Osteocyte (in vitro differentiated cells): Measurements from ENCODE around the gene PAX3. TPM values are rescaled to one million over a fixed set of nuclear protein-coding genes. Genes with fewer than 3 reads are reported as not detected.
"Not testable (repeated sequence)": the region's sequence is repeated elsewhere in the genome, so short reads cannot be mapped to it uniquely, and the experiment has no call there.

Experiments used
- DNase-seq: peaks from one replicate; pipeline ENCODE4 v3.0.0; 2021; ENCODE audit warnings: mixed read lengths; ENCODE audit not compliant: unreplicated experiment; ENCODE audit errors: extremely low spot score
- H3K27ac Mint-ChIP-seq: one replicate; pipeline ENCODE4 v1.8.0; 2021; ENCODE audit warnings: mild to moderate bottlenecking, mixed read lengths; ENCODE audit not compliant: unreplicated experiment
- H3K27me3 Mint-ChIP-seq: one replicate; pipeline ENCODE4 v1.8.0; 2021; ENCODE audit warnings: mixed read lengths; ENCODE audit not compliant: unreplicated experiment
- H3K36me3 Mint-ChIP-seq: one replicate; pipeline ENCODE4 v1.8.0; 2021; ENCODE audit warnings: mixed read lengths; ENCODE audit not compliant: unreplicated experiment
- H3K4me1 Mint-ChIP-seq: one replicate; pipeline ENCODE4 v1.8.0; 2021; ENCODE audit warnings: mixed read lengths; ENCODE audit not compliant: unreplicated experiment
- H3K4me3 Mint-ChIP-seq: one replicate; pipeline ENCODE4 v1.8.0; 2021; ENCODE audit warnings: mild to moderate bottlenecking, moderate library complexity, mixed read lengths; ENCODE audit not compliant: unreplicated experiment
- H3K9me3 Mint-ChIP-seq: one replicate; pipeline ENCODE4 v1.8.0; 2021; ENCODE audit warnings: mixed read lengths; ENCODE audit not compliant: unreplicated experiment
- total RNA-seq: library from RNA; stranded (reverse); gene quantifications from 2 replicates; pipeline ENCODE4 v1.2.1, GENCODE V29; 2021
- TF ChIP-seq, protein P1 (sequence below): fragments of 200-600 bp; sonication (generic); IDR thresholded peaks from 2 replicates; pipeline ENCODE4 v1.5.0; 2021; ENCODE audit warnings: antibody characterized with exemption, mild to moderate bottlenecking, moderate library complexity

The PAX3 gene
- total RNA-seq, 1 donor from 2014 or later = 2.3 TPM

DNA sequence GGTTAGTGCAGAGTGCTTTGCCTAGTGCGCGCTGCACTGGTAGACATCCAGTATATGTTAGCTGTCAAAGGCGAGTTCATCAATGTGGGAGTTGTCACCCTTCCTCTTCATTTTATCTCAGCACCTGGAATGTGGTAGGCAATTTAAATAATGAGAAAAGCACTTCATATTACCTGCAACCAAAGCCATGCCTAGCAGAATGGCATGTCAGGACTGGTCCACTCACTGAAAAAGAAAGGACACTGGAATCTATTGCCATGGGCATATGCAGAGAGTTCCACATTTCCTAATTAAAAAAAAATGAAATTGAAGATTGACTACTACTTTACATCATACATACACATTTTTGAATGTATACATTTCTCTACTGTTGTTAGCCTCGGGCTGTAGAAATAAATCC is 139.6 kb downstream of the PAX3 start:
- H3K36me3 Mint-ChIP-seq = no peaks in the 10 kb centered on the region
- DNase-seq = no peak
- H3K27me3 Mint-ChIP-seq = no peaks in the 10 kb centered on the region
- no peak overlapping the region for H3K4me3 Mint-ChIP-seq
- TF ChIP-seq, protein P1, sequence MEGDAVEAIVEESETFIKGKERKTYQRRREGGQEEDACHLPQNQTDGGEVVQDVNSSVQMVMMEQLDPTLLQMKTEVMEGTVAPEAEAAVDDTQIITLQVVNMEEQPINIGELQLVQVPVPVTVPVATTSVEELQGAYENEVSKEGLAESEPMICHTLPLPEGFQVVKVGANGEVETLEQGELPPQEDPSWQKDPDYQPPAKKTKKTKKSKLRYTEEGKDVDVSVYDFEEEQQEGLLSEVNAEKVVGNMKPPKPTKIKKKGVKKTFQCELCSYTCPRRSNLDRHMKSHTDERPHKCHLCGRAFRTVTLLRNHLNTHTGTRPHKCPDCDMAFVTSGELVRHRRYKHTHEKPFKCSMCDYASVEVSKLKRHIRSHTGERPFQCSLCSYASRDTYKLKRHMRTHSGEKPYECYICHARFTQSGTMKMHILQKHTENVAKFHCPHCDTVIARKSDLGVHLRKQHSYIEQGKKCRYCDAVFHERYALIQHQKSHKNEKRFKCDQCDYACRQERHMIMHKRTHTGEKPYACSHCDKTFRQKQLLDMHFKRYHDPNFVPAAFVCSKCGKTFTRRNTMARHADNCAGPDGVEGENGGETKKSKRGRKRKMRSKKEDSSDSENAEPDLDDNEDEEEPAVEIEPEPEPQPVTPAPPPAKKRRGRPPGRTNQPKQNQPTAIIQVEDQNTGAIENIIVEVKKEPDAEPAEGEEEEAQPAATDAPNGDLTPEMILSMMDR = no peak
- H3K4me1 Mint-ChIP-seq = no peaks in the 10 kb centered on the region
- H3K9me3 Mint-ChIP-seq = no peaks in the 10 kb centered on the region
- no peak overlapping the region for H3K27ac Mint-ChIP-seq

DNA sequence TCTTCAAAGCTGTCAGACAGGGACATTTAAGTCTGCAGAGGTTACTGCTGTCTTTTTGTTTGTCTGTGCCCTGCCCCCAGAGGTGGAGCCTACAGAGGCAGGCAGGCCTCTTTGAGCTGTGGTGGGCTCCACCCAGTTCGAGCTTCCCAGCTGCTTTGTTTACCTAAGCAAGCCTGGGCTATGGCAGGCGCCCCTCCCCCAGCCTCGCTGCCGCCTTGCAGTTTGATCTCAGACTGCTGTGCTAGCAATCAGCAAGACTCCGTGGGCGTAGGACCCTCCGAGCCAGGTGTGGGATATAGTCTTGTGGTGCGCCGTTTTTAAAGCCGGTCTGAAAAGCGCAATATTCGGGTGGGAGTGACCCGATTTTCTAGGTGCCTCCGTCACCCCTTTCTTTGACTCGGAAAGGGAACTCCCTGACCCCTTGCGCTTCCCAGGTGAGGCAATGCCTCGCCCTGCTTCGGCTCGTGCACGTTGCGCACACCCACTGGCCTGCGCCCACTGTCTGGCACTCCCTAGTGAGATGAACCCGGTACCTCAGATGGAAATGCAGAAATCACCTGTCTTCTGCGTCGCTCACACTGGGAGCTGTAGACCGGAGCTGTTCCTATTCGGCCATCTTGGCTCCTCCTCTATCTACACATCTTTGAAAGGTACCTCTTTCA is 143.7 kb downstream of the PAX3 start:
- DNase-seq, H3K27me3 Mint-ChIP-seq, H3K36me3 Mint-ChIP-seq, H3K4me3 Mint-ChIP-seq, H3K27ac Mint-ChIP-seq, H3K4me1 Mint-ChIP-seq, H3K9me3 Mint-ChIP-seq: not testable (repeated sequence)

Other genes starting within 250 kb of the PAX3 start
- gene SGPP2, start 125.5 kb upstream of the PAX3 start, total RNA-seq = not detected in 2 replicates